ENCODE data around the gene MYLK4. TPM values are rescaled to one million over a fixed set of nuclear protein-coding genes. Genes with fewer than 3 reads are reported as not detected.

Gene MYLK4
- total RNA-seq, 3 donors from 2014 or later: 1.3 to 1.9 (median 1.4) TPM

DNA sequence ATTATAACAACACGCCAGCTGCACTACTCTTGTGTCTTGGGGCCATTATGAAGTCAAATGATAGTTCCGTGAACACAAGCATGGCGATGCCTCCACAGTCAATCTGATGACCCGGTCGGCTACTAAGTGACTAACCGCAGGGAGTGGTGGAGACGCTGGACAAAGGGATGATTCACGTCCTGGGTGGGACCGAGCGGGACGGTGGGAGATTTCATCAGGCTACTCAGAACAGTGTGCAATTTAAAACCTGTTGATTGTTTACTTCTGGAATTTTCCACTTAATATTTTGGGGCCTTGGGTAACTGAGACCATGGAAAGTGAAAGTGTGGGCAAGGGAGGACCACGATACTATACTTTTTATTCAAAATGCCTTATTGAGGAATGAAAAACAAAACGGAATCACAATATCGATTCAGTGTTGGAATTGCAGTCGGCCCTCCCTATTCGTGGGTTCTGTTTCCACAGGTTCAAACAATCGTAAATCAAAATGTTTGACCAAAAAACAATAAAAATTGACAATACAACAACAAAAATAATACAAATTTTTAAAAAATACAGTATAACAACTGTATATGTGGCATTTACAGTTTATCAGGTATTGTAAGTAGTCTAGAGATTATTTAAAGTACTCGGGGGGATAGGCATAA is 66.5 kb downstream of the MYLK4 start:
- TF ChIP-seq POLR2A (IDR thresholded peaks at IDR 0.05): no peak
- no peak for TF ChIP-seq POLR2AphosphoS5 (IDR thresholded peaks at IDR 0.05)
- no peaks in the 10 kb centered on the region for H3K27me3 ChIP-seq
- H3K4me3 ChIP-seq: no peak overlapping the region
- intact Hi-C loops (cut with DNase I; ENCODE audit: low total_unique reads): no loop called here
- no peaks in the 10 kb centered on the region for H3K4me1 ChIP-seq
- H3K9me3 ChIP-seq: no peaks in the 10 kb centered on the region
- H3K27ac ChIP-seq: no peak overlapping the region
- H3K36me3 ChIP-seq: no peaks in the 10 kb centered on the region
- DNase-seq (ENCODE audit: low spot score in 2 of 2): no peak

GRCh38 chr6:2680264-2680922 is 70.3 kb downstream of the MYLK4 start:
- TF ChIP-seq CTCF (IDR thresholded peaks at IDR 0.05): no peak
- TF ChIP-seq POLR2A (IDR thresholded peaks at IDR 0.05): no peak
- TF ChIP-seq POLR2AphosphoS5 (IDR thresholded peaks at IDR 0.05): no peak
- Histone ChIP-seq H3K4me1 (no peaks in the 10 kb centered on the region), H3K36me3 (no peaks in the 10 kb centered on the region), H3K27ac (no peak overlapping the region), H3K9me3 (no peaks in the 10 kb centered on the region), H3K4me3 (no peak overlapping the region), H3K27me3 (no peaks in the 10 kb centered on the region)
- intact Hi-C loops (cut with DNase I; ENCODE audit: low total_unique reads): no loop called here
- DNase-seq (ENCODE audit: low spot score in 2 of 2): no peak

DNA sequence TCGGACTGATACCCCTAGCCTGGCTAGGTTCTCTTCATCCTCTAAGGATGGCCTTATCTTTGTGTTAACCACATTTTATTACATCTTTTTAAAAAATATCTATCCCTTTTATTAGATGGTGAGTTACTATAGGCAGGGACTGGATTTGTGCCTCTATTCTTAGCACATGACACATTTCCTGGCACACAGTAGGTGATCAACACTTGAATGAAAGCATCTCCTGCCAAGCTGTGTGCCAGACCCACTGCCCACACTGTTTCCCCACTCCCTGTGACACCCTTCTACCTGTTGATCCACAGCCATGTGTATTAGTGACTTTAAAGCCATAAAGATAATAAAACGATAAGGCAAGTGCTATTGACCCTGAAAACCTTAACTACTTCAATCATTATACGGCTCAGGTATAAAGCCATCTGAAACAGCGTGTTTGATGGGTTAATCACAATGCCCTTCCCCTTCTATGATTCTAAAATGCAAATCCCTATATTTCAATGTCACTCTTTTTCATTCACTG is 73.6 kb downstream of the MYLK4 start:
- DNase-seq (ENCODE audit: low spot score in 2 of 2): no peak
- Histone ChIP-seq H3K27me3 (no peaks in the 10 kb centered on the region), H3K27ac (no peak overlapping the region), H3K4me1 (no peaks in the 10 kb centered on the region), H3K4me3 (no peak overlapping the region), H3K36me3 (no peaks in the 10 kb centered on the region), H3K9me3 (no peaks in the 10 kb centered on the region)
- TF ChIP-seq CTCF (IDR thresholded peaks at IDR 0.05): no peak
- TF ChIP-seq POLR2AphosphoS5 (IDR thresholded peaks at IDR 0.05): no peak
- no peak for TF ChIP-seq POLR2A (IDR thresholded peaks at IDR 0.05)
- intact Hi-C loops (cut with DNase I; ENCODE audit: low total_unique reads): no loop called here

GRCh38 chr6:2676048-2676447 is 74.7 kb downstream of the MYLK4 start:
- Histone ChIP-seq H3K9me3 (no peaks in the 10 kb centered on the region), H3K4me3 (no peak overlapping the region), H3K4me1 (no peaks in the 10 kb centered on the region), H3K27ac (no peak overlapping the region), H3K27me3 (no peaks in the 10 kb centered on the region), H3K36me3 (no peaks in the 10 kb centered on the region)
- intact Hi-C loops (cut with DNase I; ENCODE audit: low total_unique reads): no loop called here
- TF ChIP-seq POLR2A (IDR thresholded peaks at IDR 0.05): no peak
- no peak for DNase-seq (ENCODE audit: low spot score in 2 of 2)

- intact Hi-C loops (cut with DNase I; ENCODE audit: low total_unique reads): no loop called here
- H3K27me3 ChIP-seq: no peaks in the 10 kb centered on the region
- H3K4me3 ChIP-seq: no peak overlapping the region
- H3K4me1 ChIP-seq: no peaks in the 10 kb centered on the region
- TF ChIP-seq CTCF (IDR thresholded peaks at IDR 0.05) (no peak), POLR2AphosphoS5 (IDR thresholded peaks at IDR 0.05) (no peak), POLR2A (IDR thresholded peaks at IDR 0.05) (no peak)
- no peak for DNase-seq (ENCODE audit: low spot score in 2 of 2)
- no peaks in the 10 kb centered on the region for H3K9me3 ChIP-seq
- no peak overlapping the region for H3K27ac ChIP-seq
- H3K36me3 ChIP-seq: no peaks in the 10 kb centered on the region
Measured at GRCh38 chr6:2674857-2675256, 75.9 kb downstream of the MYLK4 start.

DNA sequence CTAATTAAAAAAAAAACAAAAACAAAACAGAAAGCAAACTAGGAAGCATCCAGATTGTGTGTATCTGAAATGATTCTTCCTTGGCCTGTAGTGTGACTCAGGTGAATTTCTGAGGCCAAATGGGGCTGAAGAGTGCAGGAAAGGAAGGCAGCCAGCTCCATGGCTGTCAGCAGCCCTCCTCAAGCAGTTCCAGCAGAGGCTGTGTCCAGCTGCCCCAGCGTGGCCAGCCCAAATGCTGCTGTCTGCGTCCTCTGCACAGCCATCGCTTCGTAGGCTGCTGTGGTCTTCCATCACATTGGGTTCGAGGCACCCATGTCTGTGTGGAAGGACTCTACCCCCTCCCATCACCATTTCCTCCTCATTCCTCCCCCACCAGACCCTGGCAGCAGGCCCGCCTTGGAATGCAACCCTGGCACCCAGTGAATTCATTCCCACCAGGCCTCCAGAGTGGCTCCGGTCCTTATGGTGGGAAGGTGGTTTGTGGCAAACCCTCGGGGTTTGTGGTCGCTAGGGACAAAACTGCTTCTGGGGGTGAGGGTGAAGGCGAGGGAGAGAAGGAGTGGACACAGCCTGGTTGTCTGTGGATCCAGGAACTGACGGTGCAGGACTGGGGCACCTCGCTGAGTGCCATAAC is 81.5 kb downstream of the MYLK4 start:
- no peak overlapping the region for H3K4me3 ChIP-seq
- DNase-seq (ENCODE audit: low spot score in 2 of 2): no peak
- H3K27me3 ChIP-seq: no peaks in the 10 kb centered on the region
- no peaks in the 10 kb centered on the region for H3K4me1 ChIP-seq
- TF ChIP-seq CTCF (IDR thresholded peaks at IDR 0.05): no peak
- TF ChIP-seq POLR2A (IDR thresholded peaks at IDR 0.05): no peak
- no peak for TF ChIP-seq POLR2AphosphoS5 (IDR thresholded peaks at IDR 0.05)
- no peak overlapping the region for H3K27ac ChIP-seq
- H3K9me3 ChIP-seq: no peaks in the 10 kb centered on the region
- intact Hi-C loops (cut with DNase I; ENCODE audit: low total_unique reads): no loop called here
- H3K36me3 ChIP-seq: no peaks in the 10 kb centered on the region

Data from breast epithelium (tissue), 4 donors.